GM19238 (cell line): ENCODE results near the gene HUS1B.
A peak's percentile ranks its signal among the peaks of the same experiment; 100 is the strongest.
"Not testable (repeated sequence)": the region's sequence is repeated elsewhere in the genome, so short reads cannot be mapped to it uniquely, and the experiment has no call there.

Experiments
- DNase-seq: peaks from one replicate; pipeline ENCODE4 v3.0.0; 2011; ENCODE audit warnings: low spot score; ENCODE audit not compliant: insufficient read length

Gene HUS1B

DNA sequence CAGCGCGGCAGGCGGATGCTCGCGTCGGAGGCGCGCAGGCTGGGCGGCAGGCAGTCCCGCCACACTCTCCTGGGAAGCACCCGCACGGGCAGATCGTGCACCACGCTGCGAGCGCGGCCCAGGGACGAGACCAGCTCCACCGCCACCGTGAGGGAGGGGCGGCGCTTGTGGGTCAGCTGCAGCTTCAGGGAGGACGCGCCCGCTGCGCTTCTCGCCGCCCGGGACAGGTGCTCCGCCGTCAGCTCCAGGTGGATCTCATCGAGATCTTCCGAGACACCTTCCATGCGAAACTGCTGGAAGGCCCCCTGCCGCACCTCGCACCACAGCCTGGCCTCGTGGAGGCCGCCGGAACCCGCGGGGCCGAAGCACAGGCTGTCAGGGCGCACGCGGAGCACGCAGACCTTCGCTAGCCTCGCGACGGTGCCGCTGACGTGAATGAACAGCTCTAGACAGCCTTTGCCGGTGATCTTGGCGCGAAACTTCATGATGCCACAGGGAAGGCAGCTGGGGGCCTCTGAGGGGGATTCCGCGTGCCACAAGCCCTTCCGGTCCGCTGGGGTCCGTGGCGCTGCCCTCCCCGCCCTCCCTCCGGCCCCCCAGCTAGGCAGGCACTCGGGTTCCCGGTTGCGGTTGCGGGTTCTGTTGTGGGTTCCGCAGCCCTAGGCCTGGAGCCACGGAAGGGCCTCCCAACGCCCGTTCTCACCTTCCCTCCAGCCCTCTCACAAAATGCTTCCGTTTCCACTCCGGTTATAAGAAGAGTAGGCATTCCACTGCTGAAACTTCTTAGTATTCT lies at the start of gene HUS1B:
Gene HUS1B, minus strand, starts transcription at position 641 of the 793 bp plus-strand sequence. Its CDS starts 156 bp downstream, at position 485.
- no peak for DNase-seq

DNA sequence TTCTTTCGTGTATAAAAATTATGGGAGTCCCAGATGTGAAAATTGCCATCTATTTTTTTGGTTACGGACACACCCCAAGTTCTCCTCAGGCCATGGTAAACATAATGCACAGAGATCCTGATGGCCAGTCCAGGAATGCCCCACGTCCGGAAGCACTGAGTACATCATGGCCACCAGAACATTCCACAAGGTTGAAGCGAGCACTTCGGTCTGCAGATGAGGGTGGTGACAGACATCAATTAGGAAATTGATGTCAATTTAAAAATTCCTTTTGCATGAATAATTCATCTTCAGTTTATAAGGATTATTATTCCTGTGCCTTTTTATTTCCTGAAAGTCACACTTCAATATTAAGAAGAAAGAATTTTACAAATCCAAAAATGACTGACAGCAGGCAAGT lies 49.2 kb upstream of the HUS1B start:
- no peak for DNase-seq

DNA sequence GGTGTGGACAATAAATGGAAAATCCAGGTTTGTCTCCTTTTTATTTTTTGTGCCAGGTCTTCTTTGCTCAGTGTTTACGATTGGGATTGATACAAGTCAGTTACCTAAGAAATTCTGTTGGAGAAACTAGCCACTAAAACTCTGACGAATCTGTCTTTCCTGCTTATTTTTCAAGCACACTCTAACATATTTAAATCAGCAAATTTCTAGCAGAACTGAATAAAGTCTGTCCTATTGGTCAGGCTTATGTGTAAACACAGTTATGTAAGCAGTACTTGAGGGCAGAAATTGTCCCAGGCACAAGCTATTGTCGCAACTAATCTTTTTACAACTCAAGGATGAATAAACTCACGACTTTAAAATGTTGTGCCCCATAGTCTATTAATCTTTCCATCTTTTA lies 48.1 kb upstream of the HUS1B start:
- no peak for DNase-seq

DNA sequence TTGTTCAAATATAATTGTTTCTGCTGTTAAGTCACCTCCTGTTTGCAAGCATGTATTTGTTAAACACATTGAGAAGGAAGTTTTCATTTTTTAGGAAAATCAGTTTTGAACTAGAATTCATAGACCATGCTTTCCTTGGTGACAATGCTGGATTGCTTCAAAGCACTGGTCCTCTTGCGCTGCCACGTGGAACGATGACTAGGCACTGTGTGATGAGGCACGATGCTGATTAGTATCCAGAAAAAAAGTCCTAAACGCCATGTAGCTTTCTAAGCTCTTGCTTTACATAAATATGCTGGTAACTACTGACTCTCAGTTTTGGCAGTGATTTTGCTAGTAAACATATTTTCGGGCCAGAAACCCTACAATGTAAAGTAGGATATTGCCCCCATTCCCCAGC lies 47.1 kb upstream of the HUS1B start:
- no peak for DNase-seq

DNA sequence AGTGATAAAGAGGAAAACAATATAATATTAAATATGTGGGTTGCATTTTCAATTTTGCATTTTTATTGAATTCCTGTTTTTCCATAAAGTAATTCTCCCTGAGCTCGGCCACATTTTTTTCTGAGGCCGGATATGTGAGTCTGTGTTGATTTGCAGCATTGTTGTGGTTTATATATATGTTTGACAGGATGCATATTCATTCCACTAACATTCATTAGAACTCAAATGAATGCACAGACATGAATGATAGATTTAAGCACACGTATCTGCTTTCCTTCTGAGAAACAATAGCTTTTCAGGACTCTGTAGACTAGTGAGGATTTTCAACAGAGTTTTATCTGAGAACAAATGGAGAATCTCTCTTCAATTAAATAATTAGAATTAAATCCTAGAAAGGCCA lies 46.7 kb upstream of the HUS1B start:
- DNase-seq: no peak

DNA sequence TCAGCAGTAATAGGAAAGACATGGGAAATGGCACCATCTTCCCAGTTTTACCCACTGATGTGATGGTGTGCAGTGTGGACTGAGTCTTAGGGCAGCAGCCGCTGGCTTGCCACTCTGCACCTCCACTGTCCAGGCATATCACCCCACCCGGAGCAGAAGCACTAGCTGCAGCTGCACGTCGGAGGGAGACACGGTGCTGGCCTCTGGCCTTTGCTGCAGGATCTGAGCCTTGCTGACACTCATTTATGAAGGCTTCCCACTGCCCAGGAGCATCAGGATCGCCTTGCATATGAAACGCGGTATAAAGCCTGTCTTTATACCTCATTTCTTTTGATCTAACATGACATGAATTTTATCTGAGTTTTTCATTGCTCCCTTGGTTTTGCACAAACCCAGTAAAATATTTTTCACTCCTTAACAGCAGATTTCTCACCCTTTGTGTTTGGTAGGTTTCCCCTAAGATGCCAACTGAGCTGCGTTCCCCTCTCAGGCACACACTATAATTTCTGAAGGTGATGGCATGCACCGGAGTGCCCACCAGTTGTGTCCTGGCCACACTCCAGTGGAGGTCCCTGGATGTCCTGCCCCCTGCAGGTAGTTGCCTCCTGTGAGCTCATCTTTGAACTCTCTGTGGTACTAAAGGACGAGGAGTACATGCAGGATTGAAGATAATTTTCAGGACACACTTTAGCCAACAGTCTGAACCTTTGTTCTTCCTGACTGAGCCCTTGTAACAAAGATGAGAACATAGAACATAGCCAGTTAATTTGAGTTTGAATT lies 45.0 kb upstream of the HUS1B start:
- DNase-seq: no peak

DNA sequence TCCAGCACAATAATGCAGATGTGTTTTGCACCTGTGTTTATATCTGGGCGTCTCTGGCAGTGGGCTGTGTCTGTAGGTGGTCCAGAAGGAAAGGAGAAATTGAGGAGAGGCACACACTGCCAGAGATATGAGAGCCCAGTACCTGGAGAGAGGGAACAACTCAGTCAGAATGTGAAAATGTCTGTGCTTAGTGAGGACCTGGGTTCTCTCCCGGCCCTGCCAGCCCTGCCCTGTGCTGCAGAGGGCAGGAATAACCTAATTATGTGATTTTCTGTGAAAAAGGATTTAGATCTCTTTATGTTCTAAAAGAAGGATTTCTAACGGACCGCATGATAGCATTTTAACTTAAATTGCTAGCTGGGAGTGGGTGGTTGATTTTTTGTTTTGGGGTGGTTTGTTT lies 44.3 kb upstream of the HUS1B start:
- no peak for DNase-seq

DNA sequence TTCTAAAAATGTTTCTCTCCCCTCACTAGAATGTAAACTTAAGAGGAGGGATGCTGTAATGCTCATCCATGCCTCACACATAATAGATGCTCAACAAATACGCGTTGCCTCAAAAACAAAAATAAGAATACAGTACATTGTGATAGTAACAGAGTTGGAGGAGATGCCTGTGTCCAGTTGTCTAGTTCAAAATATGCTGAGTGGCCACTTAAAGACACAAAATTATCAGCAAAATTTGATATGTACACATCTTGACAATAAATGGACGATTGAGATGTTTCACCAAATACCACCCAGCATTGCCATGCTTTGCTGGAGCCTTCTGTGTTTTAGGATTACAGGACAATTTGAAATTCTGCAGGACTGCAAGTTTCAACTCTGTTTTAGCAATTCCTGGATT lies 43.6 kb upstream of the HUS1B start:
- no peak for DNase-seq

DNA sequence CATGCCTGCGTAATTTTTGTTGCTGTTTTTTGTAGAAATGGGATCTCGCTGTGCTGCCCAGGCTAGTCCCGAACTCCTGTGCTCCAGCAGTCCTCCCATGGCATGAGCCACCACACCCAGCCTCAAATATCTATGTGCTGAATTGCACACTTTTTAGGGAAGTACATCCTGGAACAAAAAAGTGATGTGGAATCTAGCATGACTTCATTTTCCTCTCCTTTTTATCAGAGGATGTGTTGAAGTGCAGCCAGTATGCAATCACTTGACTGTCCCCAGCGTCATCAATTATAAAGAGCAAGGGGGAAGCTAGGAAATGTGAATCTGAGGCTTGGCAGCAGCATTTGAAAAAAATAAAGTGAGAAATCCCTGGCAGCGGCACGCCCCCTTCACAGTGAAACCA lies 42.4 kb upstream of the HUS1B start:
- DNase-seq: no peak

DNA sequence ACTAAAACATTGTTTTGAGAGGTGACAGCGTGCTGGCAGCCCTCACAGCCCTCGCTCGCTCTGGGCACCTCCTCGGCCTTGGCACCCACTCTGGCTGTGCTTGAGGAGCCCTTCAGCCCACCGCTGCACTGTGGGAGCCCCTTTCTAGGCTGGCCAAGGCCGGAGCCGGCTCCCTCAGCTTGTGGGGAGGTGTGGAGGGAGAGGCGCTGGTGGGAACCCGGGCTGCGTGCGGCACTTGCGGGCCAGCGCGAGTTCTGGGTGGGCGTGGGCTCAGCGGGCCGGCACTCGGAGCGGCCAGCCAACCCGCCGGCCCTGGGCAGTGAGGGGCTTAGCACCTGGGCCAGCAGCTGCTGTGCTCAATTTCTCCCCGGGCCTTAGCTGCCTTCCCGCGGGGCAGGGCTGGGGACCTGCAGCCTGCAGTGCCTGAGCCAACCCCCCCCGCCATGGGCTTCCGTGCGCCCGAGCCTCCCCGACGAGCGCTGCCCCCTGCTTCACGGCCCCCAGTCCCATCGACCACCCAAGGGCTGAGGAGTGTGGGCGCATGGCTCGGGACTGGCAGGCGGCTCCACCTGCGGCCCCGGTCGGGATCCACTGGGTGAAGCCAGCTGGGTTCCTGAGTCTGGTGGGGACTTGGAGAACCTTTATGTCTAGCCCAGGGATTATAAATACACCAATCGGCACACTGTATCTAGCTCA lies 37.7 kb upstream of the HUS1B start:
- not testable (repeated sequence) for DNase-seq

DNA sequence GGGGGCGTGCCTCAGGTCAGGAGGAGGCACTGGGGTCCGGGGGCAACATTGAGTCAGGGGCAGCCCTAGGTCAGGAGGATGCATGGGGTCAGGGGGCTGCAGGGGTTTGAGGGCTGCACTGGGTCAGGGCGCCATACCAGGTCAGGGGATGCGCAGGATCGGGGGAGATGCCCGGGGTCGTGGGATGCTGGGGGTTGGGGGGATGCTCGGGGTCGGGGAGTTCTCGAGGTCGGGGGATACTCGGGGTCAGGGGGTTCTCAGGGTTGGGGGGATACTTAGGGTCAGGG lies 36.8 kb upstream of the HUS1B start:
- no peak for DNase-seq

DNA sequence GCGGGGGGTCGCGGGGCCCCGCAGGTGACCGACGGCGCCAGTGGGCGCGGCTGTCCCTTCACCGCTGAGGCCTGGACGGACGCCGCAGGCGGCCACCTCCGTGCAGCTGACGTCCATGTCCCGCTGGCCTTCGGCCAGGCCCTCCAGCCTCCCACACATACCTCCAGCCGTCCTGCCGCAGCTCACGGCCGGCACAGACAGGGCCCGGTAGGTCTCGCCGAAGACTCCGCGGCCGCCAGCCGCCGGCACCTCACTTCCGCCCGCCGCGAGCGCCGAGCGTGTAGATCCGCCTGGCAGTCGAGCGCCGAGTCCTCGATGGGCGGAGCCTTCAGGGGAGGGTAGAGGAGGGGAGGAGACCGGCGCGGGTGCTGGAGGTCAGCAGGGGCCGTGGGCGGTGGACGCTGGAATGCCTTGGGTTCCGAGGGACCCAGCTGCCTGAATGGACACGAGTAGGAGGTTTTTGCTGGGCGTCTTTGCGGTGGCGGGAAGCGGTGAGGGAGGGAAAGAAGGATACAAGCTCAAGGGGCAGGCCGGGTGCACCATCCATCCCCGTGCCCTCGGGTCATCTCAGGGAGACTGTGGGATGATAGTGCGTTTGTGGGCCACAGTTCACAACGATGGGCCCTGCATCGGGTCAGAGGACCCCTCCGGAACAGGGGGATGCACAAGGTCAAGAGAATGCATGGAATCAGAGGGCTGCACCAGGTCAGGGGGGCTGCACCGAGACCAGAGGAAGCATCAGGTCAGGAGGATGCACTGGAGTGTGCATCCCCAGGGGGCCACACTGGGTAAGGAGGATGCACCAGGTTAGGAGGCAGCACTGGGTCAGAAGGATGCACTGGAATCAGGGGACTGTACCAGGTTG lies 36.2 kb upstream of the HUS1B start, which contains the start of gene EXOC2:
Gene EXOC2, minus strand, starts transcription at position 282 of the 865 bp plus-strand sequence. CDS start 55,321 bp downstream, outside the sequence.
- peak; percentile 85 for DNase-seq

DNA sequence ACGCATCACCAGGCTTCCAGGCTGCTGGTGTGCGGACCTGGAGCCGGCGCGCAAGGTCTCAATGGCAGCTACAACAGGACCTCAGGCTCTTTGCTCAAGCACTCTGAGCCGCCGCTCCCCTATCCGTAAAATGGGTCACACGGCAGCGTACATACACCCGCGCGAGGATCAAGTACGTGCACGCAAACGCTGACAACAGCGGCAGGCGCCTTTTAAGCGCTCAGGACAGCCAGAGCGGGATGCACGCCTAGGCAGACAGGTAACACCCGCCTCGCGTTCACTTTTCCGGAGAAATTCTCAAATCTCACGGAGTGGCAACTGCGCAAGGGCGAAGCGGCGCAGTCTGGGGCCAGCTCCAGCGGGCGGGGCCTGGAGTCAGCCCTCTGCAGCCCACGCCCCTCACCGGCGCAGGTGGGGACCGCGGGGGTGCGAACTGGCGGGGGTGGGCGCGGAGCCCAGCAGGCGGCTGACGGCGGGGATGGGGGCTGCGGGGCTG lies 35.5 kb upstream of the HUS1B start:
- peak; percentile 63 for DNase-seq

DNA sequence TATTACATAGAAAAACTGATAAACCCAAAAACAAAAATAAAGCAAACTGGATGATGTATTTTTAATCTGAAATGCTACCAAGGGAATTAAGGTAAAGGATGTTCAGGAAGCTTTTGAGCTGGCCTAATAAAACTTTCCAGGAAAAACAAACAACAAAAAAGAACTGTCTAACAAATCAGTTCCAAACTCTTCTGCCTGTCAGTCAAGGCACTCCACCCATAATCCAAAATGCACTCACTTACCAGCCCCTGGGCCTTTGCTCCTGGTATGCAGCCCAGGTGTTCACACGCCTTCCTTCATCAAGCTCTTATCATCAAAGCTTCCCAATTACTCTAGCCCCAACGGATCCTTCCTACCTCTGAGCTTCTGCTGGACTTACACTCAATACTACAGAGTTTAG lies 32.3 kb upstream of the HUS1B start:
- no peak for DNase-seq

DNA sequence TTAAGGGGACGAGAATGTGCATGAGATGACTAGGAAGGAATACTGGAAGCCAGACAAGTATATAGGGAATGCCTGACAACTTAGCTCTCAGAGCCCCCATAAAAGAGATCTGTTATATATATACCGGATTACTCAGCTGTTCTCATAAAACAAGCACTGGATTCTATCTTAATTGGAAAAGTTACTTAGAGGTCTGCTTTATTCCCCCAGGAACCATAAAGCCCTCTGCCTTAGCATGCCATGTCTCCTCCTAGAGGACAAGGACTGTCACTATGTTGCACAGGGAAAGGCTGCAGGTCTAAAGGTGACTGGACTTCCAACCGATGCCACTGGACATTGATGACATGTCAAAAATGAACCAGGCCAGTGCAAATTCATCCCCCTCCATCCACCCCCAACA lies 29.6 kb upstream of the HUS1B start:
- no peak for DNase-seq

DNA sequence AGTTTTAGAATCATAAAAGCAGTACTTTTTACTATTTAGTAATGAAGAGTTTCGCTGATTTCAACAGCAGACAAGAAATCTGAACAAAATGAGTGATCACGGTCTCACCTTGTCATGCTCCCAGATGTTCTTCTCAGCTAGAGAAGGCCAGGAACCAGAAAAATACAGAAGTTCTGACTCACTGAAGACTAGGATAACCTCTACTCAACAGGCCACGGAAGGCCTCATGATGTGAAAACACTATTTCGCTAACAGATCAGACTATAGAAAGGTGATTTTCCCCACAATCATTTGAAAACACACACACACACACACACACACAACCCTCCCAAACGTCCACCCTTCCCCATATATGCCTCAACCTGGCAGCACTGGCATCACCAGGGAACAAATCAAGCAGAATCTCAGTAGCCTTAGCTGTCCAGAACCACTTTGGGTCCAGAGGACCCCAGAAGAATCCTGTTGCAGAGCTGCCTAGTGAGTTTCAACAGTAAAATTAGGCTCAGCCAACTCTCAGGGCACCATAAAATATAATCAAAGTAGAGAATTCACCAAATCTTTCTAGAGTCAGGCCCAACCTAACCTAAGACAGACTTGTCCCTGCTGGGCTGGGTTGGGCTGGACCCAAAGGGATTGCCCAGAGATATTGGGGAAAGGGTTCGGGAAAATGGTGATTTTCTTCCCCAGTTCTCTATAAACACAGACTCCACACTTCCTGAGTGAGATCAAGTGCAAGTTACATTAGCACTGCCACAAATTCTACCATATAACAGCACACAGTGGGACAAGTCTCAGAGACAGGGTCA lies 28.1 kb upstream of the HUS1B start:
- DNase-seq: peak; percentile 36

DNA sequence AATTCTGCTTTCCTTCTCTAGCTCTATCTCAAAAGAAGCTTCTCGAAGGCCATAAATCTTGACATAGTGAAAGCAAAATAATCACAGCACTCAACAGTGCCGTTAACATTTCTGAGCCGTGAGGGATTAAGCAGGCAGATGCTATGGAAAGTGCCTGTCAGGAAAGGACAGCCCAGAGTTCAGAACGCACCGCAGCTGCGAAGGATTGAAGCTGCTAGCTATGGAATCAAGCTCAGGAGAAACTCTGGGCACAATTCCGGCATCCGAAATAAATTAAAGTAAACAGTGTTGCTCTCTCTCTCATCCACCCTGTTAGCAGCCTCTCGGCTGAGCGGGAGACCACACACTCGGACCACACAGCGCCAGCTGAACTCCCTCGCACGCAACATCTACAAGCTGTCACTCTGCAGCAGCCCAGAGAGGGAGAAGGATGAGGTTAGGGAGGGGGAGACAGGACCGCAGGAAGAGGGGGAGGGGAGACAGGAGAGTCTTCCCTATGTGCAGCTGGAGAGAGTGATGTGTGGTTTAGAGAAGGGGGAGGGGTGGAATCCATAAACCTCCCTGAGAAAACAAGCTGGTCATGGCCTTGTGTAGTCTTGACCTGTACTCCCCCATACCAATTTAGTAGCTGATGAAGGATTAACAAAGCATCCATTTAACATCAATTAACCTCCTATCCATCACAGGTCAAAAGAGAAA lies 27.0 kb upstream of the HUS1B start:
- DNase-seq: no peak

DNA sequence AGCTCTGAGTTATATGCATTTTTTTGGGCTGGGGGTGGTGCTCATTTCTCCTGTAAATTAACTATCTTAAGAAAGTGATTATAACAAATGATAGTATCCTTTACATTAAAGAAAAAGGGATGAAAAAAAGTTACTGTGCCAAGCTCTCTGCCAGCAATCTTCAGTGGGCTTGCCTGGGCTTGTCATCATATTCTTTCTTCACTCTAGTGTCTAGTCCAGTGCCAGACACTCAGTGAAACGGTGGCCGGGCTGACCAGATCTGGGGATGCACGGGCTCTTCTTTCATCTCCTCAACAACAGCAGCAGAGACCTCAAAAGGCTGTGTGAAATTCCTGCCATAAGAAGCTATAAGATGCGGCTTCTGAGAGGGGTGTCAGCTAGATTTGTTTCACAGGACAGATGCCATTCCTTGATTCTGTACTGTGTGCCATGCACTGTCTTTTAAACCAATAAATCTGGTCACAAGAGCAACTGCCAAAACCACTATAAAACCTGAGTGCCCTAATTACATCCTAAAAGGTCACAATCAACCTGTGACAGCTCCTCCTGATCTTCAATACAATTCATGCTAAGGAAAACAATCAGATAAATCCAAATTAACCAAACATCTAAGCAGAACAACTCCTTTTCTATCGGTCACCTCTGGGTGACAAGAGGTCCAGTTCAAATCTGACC lies 23.9 kb upstream of the HUS1B start:
- no peak for DNase-seq

DNA sequence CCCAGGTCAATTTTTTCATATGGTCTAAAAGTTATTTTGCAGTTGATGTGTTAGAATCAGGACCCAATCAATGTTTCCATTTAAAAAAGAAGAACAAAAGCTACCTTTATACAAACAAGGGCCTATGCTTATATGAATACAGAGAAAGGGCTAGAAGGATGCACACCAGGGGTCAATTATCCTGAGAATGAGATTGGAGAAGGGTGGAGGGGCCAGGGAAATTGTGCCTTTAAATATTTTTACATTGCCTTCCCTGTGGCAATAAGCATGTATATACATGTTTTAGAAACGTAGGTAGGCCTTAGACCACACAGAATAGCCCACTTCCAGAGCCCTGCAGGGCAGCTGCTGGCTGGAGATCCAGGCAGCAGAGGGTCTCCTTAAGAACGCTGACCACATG lies 23.4 kb upstream of the HUS1B start:
- DNase-seq: no peak
